ENCODE data around the gene TATDN2.
"Not testable (repeated sequence)": the region's sequence is repeated elsewhere in the genome, so short reads cannot be mapped to it uniquely, and the experiment has no call there.

Gene TATDN2

DNA sequence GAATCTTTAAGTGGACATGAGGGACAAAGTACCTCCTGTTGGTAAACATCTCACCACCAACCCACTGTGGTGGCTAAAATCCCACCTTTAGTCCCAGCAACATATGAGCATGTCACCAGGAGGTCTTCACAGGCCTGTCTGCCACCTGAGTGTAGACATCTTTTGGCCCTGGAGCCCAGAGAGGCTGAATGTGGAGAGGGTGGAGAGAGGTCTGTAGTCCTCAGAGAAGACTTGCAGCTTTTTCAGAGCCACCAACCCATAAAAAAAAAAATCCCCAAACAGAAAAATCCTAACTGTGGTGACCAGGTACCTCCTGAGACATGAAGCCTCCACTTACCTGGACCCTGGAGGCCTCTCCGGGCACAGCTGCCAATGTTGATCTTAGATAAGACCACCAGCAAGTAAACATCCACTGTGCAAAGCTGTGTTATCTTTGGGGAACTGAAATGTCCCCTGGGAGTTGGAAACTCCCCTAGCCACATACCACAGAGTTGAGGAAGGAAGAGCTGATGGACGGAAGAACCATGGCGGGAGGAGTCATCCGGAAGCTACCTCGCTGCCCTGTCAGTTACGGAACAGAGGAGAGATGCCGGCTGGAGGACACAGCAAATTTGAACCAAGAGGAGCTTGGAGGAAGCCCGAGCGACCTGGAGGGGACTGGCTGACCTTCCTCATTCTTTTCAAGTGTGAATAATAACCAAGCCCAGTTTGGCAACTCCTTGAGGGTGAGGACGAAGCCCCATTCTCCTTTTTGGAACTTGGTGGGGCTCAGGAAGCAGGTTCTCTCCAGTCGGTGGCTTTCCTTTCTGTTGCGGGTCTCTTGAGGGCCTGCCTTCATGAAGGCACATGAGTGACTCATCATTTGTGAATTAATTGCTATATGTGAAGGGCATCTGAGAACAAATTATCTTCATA, 44.5 kb downstream of the TATDN2 start, which contains the start of gene GHRL:
Gene GHRL (minus strand): TSS at position 443 of the 915 bp plus-strand sequence. CDS start 2,767 bp downstream, outside the sequence.
- no peak for DNase-seq

- DNase-seq, result no peak
Observed at GRCh38 chr3:10294030-10294586, 45.8 kb downstream of the TATDN2 start.

DNA sequence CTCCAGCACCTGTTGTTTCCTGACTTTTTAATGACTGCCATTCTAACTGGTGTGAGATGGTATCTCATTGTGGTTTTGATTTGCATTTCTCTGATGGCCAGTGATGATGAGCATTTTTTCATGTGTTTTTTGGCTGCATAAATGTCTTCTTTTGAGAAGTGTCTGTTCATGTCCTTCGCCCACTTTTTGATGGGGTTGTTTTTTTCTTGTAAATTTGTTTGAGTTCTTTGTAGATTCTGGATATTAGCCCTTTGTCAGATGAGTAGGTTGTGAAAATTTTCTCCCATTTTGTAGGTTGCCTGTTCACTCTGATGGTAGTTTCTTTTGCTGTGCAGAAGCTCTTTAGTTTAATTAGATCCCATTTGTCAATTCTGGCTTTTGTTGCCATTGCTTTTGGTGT, 49.8 kb downstream of the TATDN2 start:
- not testable (repeated sequence) for DNase-seq

- DNase-seq, result no peak
Observed at GRCh38 chr3:10299175-10299574, 50.9 kb downstream of the TATDN2 start.

DNA sequence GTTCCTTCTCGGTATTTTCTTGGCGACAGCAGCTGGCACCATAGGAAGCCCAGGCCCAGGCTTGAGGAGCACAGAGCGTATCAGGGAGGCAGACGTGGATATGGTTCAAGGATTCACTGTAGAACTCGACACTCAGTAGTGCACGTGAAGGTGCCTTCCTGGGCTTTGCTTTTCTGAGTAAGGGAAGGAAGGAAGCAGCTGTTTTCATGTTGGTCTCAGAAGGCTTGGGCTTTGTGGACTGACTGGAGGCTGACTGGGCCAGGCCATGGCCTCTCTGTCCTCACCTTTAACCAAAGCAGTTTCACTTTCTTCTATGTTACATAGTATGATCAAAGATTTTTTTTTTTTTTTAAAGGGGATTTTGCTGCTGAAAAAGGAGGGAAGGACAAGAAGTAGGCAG, 51.4 kb downstream of the TATDN2 start:
- DNase-seq, result no peak

- DNase-seq, result no peak
Observed at GRCh38 chr3:10300087-10300486, 51.8 kb downstream of the TATDN2 start.

GRCh38 chr3:10303105-10303504, 54.8 kb downstream of the TATDN2 start:
- no peak for DNase-seq

- DNase-seq, result no peak
Observed at GRCh38 chr3:10303785-10304184, 55.5 kb downstream of the TATDN2 start.

GRCh38 chr3:10304905-10305304, 56.6 kb downstream of the TATDN2 start:
- no peak for DNase-seq

DNA sequence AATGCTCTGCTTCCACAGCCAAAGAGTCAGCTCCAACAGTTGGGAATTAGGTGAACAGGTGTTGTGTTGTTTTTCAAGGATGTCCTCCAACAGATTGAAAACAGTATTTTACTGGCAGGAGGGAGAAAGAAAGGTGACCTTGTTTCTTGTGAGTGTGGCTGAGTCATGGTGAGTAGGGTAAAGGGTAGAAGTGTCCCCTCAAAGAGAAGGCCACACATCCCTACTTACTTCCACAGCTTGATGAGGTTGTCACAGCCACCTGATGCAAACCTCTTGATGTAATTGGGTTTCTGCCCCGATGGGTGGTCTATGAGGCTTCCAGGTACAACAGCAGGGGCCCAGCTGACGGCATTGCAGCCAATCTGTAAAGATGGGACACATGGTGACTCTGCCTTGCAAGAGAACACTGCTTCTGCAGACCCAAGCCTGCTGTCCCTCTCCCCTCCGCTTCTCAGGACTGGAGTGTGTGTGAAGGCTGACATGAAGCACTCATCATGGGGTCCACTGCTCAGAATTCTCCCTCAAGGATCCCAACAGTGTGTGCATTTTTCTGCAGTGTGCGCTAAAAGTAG, 57.2 kb downstream of the TATDN2 start:
- no peak for DNase-seq

DNA sequence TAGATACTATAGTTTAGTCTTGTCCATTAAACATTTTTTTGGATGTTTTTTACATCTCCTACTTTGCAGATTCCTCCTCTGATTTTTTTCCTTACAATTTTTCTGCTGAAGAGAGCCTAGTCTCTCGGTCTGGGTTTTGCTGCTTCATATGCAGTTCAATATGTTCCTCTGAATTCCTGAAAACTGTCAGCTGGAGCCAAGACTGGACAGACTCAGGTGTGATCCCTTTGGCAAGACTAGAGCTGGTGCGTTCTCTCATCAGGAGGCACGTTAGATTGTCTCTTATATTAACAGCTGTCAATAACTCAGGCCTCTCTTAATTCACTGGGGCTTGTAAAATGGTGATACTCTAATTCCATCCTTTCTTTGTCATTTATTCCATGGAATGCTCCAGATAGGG, 57.9 kb downstream of the TATDN2 start:
- DNase-seq, result no peak

GRCh38 chr3:10308678-10309077, 60.4 kb downstream of the TATDN2 start:
- no peak for DNase-seq

DNA sequence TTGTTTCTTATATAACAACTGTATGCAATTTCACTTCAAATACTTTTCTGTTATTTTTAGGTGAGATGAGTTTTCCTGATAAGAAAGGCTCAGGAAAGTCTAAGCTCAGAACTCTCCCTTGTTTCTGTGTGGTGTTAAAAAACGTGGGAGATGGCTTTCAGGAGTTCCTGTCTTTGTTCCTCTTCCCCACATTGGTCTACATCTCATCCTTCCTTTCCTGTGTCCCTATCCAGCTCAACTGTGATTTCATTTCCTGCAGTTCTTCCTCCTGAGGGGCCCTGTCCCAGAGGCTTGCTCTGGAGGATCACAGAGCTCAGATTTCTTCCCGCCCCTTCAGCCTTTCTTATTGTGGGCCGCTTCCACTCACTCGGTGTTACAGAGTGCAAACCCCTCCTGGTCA, 61.5 kb downstream of the TATDN2 start:
- DNase-seq, result no peak

DNA sequence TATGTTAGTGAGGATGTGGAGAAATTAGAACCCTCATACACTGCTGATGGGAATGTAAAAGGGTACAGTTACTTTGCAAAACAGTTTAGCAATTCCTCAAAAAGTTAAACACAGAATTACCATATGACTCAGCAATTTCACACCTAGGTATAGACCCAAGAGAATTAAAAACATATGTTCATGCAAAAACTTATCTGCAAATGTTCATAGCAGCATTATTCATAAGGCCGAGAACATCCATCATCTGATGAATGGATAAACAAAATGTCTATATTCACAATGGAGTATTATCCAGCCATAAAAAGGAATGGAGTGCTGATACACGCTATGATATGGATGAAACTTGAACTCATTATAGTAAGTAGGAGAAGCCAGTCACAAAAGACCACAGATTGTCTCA, 62.3 kb downstream of the TATDN2 start:
- no peak for DNase-seq

- DNase-seq, result no peak
Observed at GRCh38 chr3:10311710-10312109, 63.5 kb downstream of the TATDN2 start.

DNA sequence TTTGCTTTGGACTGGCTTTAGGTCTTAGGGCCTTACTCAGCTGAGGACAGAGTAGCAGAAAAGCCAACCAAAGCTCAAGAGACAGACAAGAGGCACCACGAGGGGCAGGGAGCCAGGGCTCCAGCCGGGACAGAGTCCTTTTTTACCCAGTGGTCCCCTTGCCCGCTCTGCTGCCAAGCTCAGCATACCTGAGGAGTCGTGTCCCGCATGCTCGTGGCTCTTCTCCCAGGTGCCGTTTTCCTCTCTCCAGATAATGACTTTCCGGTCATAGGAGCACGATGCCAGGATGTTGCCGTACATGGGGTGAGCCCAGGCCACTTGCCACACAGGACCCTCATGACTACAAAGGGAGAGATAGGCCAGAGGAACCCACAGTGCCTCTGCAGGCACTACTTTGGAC, 64.1 kb downstream of the TATDN2 start:
- no peak for DNase-seq

- DNase-seq, result no peak
Observed at GRCh38 chr3:10312861-10313260, 64.6 kb downstream of the TATDN2 start.

DNA sequence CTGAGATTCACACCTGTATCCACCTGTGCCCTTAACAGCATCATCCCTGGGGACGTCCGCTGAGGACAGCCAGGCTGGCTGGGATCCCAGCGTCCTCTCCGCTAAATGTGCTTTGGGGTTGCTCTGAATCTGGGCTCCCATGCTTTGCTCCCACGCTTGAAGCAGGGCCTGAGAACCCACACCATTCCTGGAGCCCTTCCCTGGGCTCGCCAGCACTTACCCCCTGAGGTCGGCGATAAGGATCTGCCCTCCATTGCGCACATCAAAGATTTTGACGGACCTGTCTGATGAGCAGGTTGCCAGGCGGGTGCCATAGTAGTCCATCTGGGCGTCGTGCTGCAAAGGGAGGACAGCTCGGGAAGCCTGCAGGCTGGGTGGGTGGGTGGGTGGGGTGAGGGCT, 66.8 kb downstream of the TATDN2 start:
- no peak for DNase-seq

GRCh38 chr3:10315771-10316344, 67.6 kb downstream of the TATDN2 start:
- DNase-seq, result no peak

GRCh38 chr3:10317311-10317960, 69.2 kb downstream of the TATDN2 start:
- no peak for DNase-seq

- DNase-seq, result no peak
Observed at GRCh38 chr3:10317961-10318350, 69.7 kb downstream of the TATDN2 start.

GRCh38 chr3:10319251-10319650, 71.0 kb downstream of the TATDN2 start:
- no peak for DNase-seq

DNA sequence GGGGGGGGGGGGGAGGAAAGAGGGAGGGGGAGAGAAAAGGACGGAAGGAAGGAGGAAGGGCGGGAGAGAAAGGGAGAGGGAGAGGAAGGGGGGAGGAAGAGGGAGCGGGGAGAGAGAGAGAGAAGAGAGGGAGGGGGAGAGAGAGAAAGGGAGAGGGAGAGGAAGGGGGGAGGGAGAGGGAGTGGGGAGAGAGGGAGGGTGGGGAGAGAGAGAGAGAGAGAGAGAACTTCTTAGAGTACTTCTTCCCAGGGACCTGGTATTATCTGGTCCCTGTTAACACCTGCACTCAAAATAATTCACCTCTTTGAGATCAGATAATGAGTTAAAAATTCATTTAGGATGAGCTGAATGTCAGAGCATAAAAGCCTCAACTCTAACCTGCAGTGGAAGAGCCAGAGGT, 71.5 kb downstream of the TATDN2 start:
- no peak for DNase-seq

All from NK-92 treated with Interleukin-12 subunit alpha and Interleukin-12 subunit beta, amount 100 ng/mL, for 24 hours (cell line).